HG03196 (cell line): ENCODE measurements around the gene ATP5F1E.

Experiments used
- ATAC-seq: cut with Tn5 transposase; IDR thresholded peaks from one replicate; pipeline ENCODE4 v1.9.1; 2021; ENCODE audit not compliant: unreplicated experiment

ATP5F1E gene

GRCh38 chr20:59006864-59007664 lies 25.1 kb downstream of the ATP5F1E start, which contains the start of gene CTSZ:
Gene CTSZ, minus strand, starts transcription at chr20:59007254. Its CDS starts 126 bp downstream, at chr20:59007128.
- ATAC-seq, result no peak

- ATAC-seq, result no peak
These were observed 25.8 kb downstream of the ATP5F1E start for GRCh38 chr20:59006167-59006863.

GRCh38 chr20:59005523-59006166 lies 26.5 kb downstream of the ATP5F1E start:
- no peak for ATAC-seq

- peak; percentile 61 for ATAC-seq
These were observed 27.2 kb downstream of the ATP5F1E start for GRCh38 chr20:59004763-59005522.

- no peak for ATAC-seq
These were observed 27.7 kb downstream of the ATP5F1E start for GRCh38 chr20:59004493-59004762.

DNA sequence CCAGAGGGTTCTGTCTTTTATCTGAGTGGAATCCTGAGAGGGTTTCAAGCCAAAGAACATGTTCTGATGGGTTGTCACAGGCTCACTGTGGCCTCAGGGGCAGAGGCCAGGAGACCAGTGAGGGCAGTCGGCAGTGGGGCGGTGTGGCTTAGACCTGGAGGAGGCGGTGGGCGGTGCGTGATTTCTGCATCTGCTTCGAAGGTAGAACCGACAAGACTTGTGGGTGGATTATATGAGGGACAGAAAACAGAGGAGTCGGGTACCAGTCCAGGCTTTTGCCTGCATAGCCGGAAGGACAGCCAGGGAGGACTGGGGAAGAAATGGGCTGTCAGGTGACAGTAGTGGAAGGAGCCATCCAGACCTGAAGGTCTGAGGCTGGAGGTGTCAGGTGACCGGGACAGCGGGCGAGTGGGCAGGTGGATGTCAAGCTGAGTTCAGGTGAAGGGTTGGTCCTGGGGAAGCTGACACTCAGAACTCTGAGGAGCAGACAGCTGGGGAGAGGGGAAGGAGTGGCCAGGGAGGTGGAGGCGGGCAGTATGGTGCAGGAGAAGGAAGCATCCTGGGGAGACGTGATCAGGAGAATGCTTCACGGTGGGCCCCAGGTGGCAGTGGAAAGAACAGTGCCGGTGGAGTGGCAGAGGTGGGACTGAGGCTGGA lies 28.2 kb downstream of the ATP5F1E start:
- ATAC-seq, result no peak

DNA sequence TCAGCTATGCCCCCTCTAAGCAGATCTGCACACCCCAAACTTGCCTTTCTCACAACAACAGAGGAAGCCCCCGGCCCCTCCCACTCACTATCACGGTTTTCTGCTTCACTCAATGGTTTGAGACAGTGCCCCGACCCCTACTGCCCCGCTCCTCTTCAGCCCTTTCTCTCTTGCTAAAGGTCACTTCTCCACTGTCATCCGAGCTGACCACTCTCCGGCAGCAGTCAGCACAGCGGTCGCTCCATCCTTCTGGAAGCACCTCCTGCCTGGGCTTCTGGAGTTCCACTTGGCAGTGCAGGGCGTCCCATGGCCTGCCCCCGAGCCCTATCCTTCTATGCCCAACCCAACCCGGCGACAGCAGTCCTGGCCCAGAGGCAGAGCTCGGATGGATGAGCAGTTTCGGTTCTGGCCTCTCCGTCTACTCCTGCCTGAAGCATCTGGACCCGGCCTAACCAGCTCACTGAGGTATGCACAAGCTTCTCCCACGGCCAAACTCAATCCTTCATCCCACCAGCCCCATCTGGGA lies 29.2 kb downstream of the ATP5F1E start:
- no peak for ATAC-seq

DNA sequence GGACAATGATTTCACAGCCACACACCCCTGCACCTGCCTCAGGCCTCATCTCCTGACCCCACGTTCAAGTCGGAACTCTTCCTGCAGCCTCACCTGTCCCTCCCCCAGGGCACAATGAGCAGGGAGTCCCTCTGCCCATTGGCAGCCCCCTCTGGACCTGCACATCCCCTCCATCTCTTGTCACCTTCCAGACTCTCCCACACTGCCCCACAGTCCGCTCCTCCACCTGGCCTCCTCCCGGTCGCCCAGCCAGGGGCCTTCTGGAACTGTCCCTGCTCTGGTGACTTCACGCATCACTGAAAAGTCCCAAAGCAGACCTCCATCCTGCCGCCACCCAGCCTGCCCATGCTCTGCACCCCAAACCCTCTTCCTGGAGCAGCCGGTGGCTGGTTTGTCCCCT lies 29.7 kb downstream of the ATP5F1E start:
- no peak for ATAC-seq

DNA sequence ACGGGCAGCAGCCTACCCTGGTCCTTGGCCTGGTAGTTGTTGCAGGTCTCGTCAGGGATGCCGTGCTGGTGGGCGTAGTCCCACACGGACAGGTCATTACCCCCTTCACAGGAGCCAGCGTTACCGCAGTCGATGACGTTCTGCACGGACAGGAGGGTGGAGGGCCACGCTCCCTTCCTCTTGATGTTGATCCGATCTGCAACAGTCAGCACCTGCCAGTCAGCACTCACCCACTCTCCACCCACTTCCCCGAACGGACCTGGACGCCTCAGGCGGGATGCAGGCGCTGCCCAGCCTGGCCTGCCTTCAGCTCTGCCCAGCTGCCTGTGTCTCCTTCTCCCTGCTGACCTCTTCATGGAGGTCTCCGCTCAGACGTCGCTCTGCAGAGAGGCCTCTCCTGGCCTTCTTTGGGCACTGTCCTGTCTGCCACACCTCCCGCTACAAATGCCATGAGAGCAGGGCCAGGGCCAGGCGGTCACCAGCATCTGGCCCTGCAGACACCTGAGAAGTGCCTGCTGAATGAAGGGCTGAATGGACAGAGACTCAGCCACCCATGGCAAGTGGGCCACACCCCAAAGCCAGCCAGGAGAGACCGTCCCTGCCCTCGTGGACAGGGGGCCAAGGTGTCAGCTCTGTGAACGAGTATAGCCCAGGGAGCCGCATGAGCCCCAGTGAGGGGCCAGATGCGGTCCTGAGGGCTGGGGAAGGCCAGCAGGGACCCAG lies 30.5 kb downstream of the ATP5F1E start:
- ATAC-seq, result no peak

DNA sequence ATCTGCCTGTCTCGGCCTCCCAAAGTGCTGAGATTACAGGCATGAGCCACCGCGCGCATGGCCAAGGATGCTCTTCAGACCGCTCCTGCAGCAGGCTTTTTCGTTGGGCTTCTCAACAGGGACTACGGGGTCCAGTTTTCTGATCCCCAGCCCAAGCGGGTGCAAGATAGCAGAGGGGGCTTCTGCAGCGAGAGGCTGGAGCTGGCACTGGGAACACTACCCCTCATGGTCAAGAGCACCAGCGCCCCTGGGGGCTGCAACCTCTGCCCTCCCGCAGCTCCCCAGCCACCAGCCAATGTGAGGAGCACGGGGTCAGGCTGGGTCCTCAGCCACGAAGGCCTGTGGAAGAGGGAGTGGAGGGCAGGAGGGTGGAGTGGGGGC lies 31.1 kb downstream of the ATP5F1E start:
- ATAC-seq, result no peak

GRCh38 chr20:59000326-59000725 lies 31.8 kb downstream of the ATP5F1E start:
- no peak for ATAC-seq

DNA sequence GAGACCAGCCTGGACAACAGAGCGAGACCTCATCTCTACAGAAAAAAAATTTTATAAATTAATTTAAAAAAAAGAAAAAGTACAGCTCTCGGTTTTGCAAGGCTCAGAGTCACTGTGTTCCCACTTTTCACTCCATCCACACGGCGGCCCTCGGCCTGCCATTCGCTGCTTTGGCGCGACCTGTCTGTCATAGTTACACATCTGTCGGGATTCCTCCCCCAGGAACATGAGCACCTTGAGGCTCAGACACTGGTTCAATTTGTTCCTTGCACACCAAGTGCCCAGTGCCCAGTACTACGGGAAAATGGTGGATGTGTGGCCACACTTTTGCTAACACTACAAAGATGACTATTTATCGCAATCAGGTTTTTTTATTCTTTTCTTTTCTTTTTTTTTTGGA lies 33.5 kb downstream of the ATP5F1E start:
- no peak for ATAC-seq

GRCh38 chr20:58997141-58997770 lies 34.9 kb downstream of the ATP5F1E start:
- ATAC-seq, result no peak

DNA sequence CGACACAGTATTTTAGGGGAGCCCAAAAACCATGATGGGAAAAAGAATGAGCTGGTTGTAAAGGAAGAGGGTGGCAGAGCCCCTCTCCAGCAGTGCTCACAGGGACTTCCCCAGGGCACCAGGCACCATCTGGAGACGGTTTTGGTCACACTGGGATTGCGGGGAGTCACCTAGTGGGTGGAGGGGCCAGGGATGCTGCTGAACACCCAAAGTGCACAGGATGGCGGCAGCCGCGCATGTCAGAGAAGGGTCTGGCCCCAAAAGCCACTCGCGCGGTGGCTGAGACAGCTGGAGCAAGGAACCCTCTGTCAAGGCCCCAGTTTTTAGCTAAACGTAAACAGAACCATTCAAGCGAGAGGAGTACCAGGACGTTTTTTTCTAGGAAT lies 35.9 kb downstream of the ATP5F1E start:
- no peak for ATAC-seq

DNA sequence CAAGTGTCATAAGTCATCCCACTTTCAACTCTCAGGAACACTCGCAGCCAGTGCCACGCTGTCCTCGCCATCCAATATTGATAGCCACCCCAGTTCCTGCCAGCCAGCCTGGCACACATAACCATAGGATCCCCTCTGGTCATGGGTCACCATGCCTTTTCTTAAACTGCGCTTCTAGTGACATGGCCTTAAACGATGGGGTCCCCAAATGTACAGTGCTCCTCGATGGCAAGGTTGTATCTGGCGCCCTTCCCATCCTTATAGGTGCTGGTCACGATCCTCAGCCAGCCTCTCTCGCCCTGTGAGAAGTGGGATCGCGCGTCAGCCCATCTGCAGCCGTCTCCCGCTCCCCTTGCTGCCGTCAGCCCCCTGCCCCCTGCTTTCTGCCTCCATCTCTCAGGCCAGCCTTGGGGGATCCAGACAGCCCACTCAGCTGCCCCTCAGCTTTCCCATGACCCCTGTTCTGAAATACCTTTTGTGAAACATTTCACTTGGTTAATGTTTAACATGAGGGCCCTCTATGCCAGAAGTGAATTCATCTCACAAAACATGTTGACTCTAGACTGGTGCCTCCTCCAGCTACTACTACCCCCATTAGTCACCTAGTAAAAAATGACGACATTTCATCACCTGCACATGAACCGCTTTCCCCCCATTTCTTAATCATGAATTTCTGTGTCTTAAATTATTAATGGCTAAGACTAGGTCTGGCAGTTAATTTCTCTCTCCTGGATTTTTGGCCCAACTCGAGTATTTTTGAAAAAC lies 36.5 kb downstream of the ATP5F1E start:
- no peak for ATAC-seq

- no peak for ATAC-seq
These were observed 37.6 kb downstream of the ATP5F1E start for GRCh38 chr20:58994390-58995159.

- no peak for ATAC-seq
These were observed 38.5 kb downstream of the ATP5F1E start for GRCh38 chr20:58993332-58994248.
